ENCODE data around the gene LRRC59. TPM values are rescaled to one million over a fixed set of nuclear protein-coding genes. Genes with fewer than 3 reads are reported as not detected.
"Not testable (repeated sequence)": the region's sequence is repeated elsewhere in the genome, so short reads cannot be mapped to it uniquely, and the experiment has no call there.

LRRC59 gene
- total RNA-seq, 1 experiment from 2014 or later: 106 TPM

GRCh38 chr17:50406578-50406977 is 9.3 kb upstream of the LRRC59 start:
- Histone ChIP-seq H3K23me2 (ENCODE audit: insufficient read length, low read depth, low read length, poor library complexity, severe bottlenecking) (no peaks in the 10 kb centered on the region), H2BK5ac (ENCODE audit: insufficient read length, low read length) (no peak overlapping the region), H3K4me1 (ENCODE audit: insufficient read depth, low read length) (no peaks in the 10 kb centered on the region), H3K9ac (ENCODE audit: extremely low read depth, insufficient read length, low read length) (no peak overlapping the region), H2AK5ac (ENCODE audit: insufficient read length, low read length) (no peak overlapping the region), H3K79me1 (ENCODE audit: insufficient read depth, low read depth, low read length, poor library complexity, severe bottlenecking) (no peaks in the 10 kb centered on the region), H2BK12ac (ENCODE audit: insufficient read length, low read depth, low read length) (no peak overlapping the region), H2BK20ac (ENCODE audit: low read depth, low read length, poor library complexity, severe bottlenecking) (no peak overlapping the region), H2BK120ac (ENCODE audit: low read depth, low read length, poor library complexity, severe bottlenecking) (no peak overlapping the region), H3K4ac (ENCODE audit: low read depth, low read length) (no peak overlapping the region), H4K20me1 (ENCODE audit: control insufficient read depth, insufficient read depth, insufficient read length) (no peaks in the 10 kb centered on the region), H3K23ac (ENCODE audit: insufficient read length, low read depth, low read length) (no peak overlapping the region), H3K27me3 (ENCODE audit: insufficient read depth, low read length) (no peaks in the 10 kb centered on the region), H3K79me2 (ENCODE audit: insufficient read depth, low read length) (no peaks in the 10 kb centered on the region), H3K56ac (ENCODE audit: insufficient read length, low read depth, low read length) (no peak overlapping the region), H3T11ph (ENCODE audit: low read length) (no peak overlapping the region), H2AFZ (ENCODE audit: low read length) (no peak overlapping the region), H3K9me3 (ENCODE audit: control insufficient read depth, low read depth, low read length) (no peaks in the 10 kb centered on the region), H4K8ac (replicated peaks; ENCODE audit: insufficient read length, low read depth, low read length) (no peak overlapping the region), H3K27ac (ENCODE audit: insufficient read length, low read depth, low read length) (no peak overlapping the region), H2BK15ac (ENCODE audit: low read depth, low read length) (no peak overlapping the region), H3K14ac (ENCODE audit: insufficient read depth, low read length) (no peak overlapping the region), H4K91ac (ENCODE audit: insufficient read length, low read depth, low read length) (no peak overlapping the region), H3K18ac (ENCODE audit: insufficient read length, low read depth, low read length) (no peak overlapping the region), H4K5ac (ENCODE audit: insufficient read length, low read depth, low read length) (no peak overlapping the region), H3K4me2 (ENCODE audit: insufficient read depth, insufficient read length, low read length) (no peak overlapping the region)
- no peak for TF ChIP-seq CTCF (conservative IDR thresholded peaks at IDR 0.05)
- no peaks in the 10 kb centered on the region for H3K36me3 Mint-ChIP-seq (ENCODE audit: insufficient read depth in 1 of 3, low read depth in 3 of 3)
- H3K9me3 Mint-ChIP-seq: no peaks in the 10 kb centered on the region
- DNase-seq: no peak
- peaks cover 4% of the 10 kb centered on the region for H3K27me3 Mint-ChIP-seq (ENCODE audit: low read depth)
- WGBS (ENCODE audit: extremely low coverage, insufficient read length, low lambda C conversion rate): no CpG with 5 or more reads among the region's 5 CpGs
- no peak overlapping the region for H3K4me3 Mint-ChIP-seq
- H3K27ac Mint-ChIP-seq: no peak overlapping the region
- H3K4me1 Mint-ChIP-seq: peaks cover 11 to 20% of the 10 kb centered on the region in 2 experiments

- not testable (repeated sequence) for H3K4me1 ChIP-seq (ENCODE audit: insufficient read depth, low read length); H3T11ph ChIP-seq (ENCODE audit: low read length); H3K27ac Mint-ChIP-seq; H2BK5ac ChIP-seq (ENCODE audit: insufficient read length, low read length); H3K4me2 ChIP-seq (ENCODE audit: insufficient read depth, insufficient read length, low read length); H3K79me1 ChIP-seq (ENCODE audit: insufficient read depth, low read depth, low read length, poor library complexity, severe bottlenecking); H3K23ac ChIP-seq (ENCODE audit: insufficient read length, low read depth, low read length); H3K4me3 Mint-ChIP-seq; H4K91ac ChIP-seq (ENCODE audit: insufficient read length, low read depth, low read length); H3K18ac ChIP-seq (ENCODE audit: insufficient read length, low read depth, low read length); DNase-seq; H3K14ac ChIP-seq (ENCODE audit: insufficient read depth, low read length); H4K20me1 ChIP-seq (ENCODE audit: control insufficient read depth, insufficient read depth, insufficient read length); H3K9me3 Mint-ChIP-seq; H4K5ac ChIP-seq (ENCODE audit: insufficient read length, low read depth, low read length); H3K4ac ChIP-seq (ENCODE audit: low read depth, low read length); H3K9ac ChIP-seq (ENCODE audit: extremely low read depth, insufficient read length, low read length); H3K79me2 ChIP-seq (ENCODE audit: insufficient read depth, low read length); H2AK5ac ChIP-seq (ENCODE audit: insufficient read length, low read length); H4K8ac ChIP-seq (replicated peaks; ENCODE audit: insufficient read length, low read depth, low read length); H3K27me3 Mint-ChIP-seq (ENCODE audit: low read depth); H3K27me3 ChIP-seq (ENCODE audit: insufficient read depth, low read length); H2BK15ac ChIP-seq (ENCODE audit: low read depth, low read length); H3K36me3 Mint-ChIP-seq (ENCODE audit: insufficient read depth in 1 of 3, low read depth in 3 of 3); H2BK20ac ChIP-seq (ENCODE audit: low read depth, low read length, poor library complexity, severe bottlenecking); H2BK120ac ChIP-seq (ENCODE audit: low read depth, low read length, poor library complexity, severe bottlenecking); H3K27ac ChIP-seq (ENCODE audit: insufficient read length, low read depth, low read length); H2BK12ac ChIP-seq (ENCODE audit: insufficient read length, low read depth, low read length); H3K9me3 ChIP-seq (ENCODE audit: control insufficient read depth, low read depth, low read length); H3K23me2 ChIP-seq (ENCODE audit: insufficient read length, low read depth, low read length, poor library complexity, severe bottlenecking); H3K56ac ChIP-seq (ENCODE audit: insufficient read length, low read depth, low read length); H2AFZ ChIP-seq (ENCODE audit: low read length)
- peaks cover 11 to 20% of the 10 kb centered on the region in 2 experiments for H3K4me1 Mint-ChIP-seq
- WGBS (ENCODE audit: extremely low coverage, insufficient read length, low lambda C conversion rate): no CpG with 5 or more reads among the region's 4 CpGs
These were observed 8.0 kb upstream of the LRRC59 start for GRCh38 chr17:50405351-50405750.
